Uterus (tissue), 4 donors: Measurements from ENCODE around the gene LRRC2. TPM values are rescaled to one million over a fixed set of nuclear protein-coding genes. Genes with fewer than 3 reads are reported as not detected.

Experiments used
- DNase-seq, 2 donors: peaks; one replicate each; pipeline ENCODE4 v3.0.0-alpha.2; 2019 to 2020
- H3K27ac ChIP-seq, 2 donors: fragments of 200-600 bp; sonication (generic); 1 replicate in 1 of 2; 2 replicates in 1 of 2; pipeline ENCODE4 v1.5.1; 2016 to 2018
- H3K27me3 ChIP-seq, 2 donors: fragments of 200-600 bp; sonication (generic); one replicate each; pipeline ENCODE4 v1.5.1; 2018 to 2019; ENCODE audit warnings: control low read depth in 1 of 2
- H3K36me3 ChIP-seq, 2 donors: fragments of 200-600 bp; sonication (generic); one replicate each; pipeline ENCODE4 v1.5.1; 2019; ENCODE audit warnings: control low read depth in 1 of 2
- H3K4me1 ChIP-seq, 2 donors: fragments of 200-600 bp; sonication (generic); one replicate each; pipeline ENCODE4 v1.5.1; 2018 to 2019; ENCODE audit warnings: control low read depth in 1 of 2
- H3K4me3 ChIP-seq, 2 donors: fragments of 200-600 bp; sonication (generic); 1 replicate in 1 of 2; 2 replicates in 1 of 2; pipeline ENCODE4 v1.5.1; 2018 to 2019; ENCODE audit warnings: mild to moderate bottlenecking in 1 of 2
- H3K9me3 ChIP-seq, 2 donors: fragments of 200-600 bp; sonication (generic); one replicate each; pipeline ENCODE4 v1.5.1; 2019; ENCODE audit warnings: control low read depth in 1 of 2
- POLR2A ChIP-seq, 2 donors: fragments of 450-650 bp; IDR thresholded peaks; one replicate each; pipeline ENCODE4 v1.6.1; 2016; ENCODE audit warnings: antibody characterized with exemption in 2 of 2, mild to moderate bottlenecking in 1 of 2, moderate library complexity in 1 of 2
- intact Hi-C: fragments of 100-400 bp; cut with DNase I; formaldehyde crosslinking; loops from one replicate; pipeline ENCODE4 v1.15.1; 2023; ENCODE audit warnings: low total_unique reads
- total RNA-seq, 4 donors: library from RNA; depleted of rRNA in 3 of 4; stranded (reverse); fragments of >200 nt in 3 of 4; gene quantifications; one replicate each; pipeline versions ENCODE4 v1.1.0 to v1.2.4, GENCODE V29; 2014 to 2023
- TF ChIP-seq, protein P1 (sequence below), 4 experiments: fragments of 200-600 bp in 2 of 4; fragments of 450-650 bp in 2 of 4; sonication (generic) in 2 of 4; IDR thresholded peaks; one replicate each; pipeline ENCODE4 v1.5.1; 2016 to 2019; ENCODE audit warnings: antibody characterized with exemption in 4 of 4, mild to moderate bottlenecking in 2 of 4, moderate library complexity in 1 of 4
- donor health status: DM: yes; HTN: yes; CAD: no.

Gene LRRC2
- total RNA-seq, 4 donors from 2014 or later = 1.0 to 10.7 (median 5.9) TPM

GRCh38 chr3:46544771-46545503 is 21.2 kb downstream of the LRRC2 start:
- no peaks in the 10 kb centered on the region for H3K4me1 ChIP-seq
- no peaks in the 10 kb centered on the region for H3K27me3 ChIP-seq
- no peaks in the 10 kb centered on the region for H3K9me3 ChIP-seq
- intact Hi-C loops = no loop called here
- no peaks in the 10 kb centered on the region for H3K36me3 ChIP-seq
- DNase-seq = no peak
- H3K27ac ChIP-seq = no peak overlapping the region
- H3K4me3 ChIP-seq = no peak overlapping the region
- TF ChIP-seq, protein P1, sequence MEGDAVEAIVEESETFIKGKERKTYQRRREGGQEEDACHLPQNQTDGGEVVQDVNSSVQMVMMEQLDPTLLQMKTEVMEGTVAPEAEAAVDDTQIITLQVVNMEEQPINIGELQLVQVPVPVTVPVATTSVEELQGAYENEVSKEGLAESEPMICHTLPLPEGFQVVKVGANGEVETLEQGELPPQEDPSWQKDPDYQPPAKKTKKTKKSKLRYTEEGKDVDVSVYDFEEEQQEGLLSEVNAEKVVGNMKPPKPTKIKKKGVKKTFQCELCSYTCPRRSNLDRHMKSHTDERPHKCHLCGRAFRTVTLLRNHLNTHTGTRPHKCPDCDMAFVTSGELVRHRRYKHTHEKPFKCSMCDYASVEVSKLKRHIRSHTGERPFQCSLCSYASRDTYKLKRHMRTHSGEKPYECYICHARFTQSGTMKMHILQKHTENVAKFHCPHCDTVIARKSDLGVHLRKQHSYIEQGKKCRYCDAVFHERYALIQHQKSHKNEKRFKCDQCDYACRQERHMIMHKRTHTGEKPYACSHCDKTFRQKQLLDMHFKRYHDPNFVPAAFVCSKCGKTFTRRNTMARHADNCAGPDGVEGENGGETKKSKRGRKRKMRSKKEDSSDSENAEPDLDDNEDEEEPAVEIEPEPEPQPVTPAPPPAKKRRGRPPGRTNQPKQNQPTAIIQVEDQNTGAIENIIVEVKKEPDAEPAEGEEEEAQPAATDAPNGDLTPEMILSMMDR (IDR thresholded peaks at IDR 0.05) = no peak
- no peak for TF ChIP-seq POLR2A (IDR thresholded peaks at IDR 0.05)

GRCh38 chr3:46542801-46543201 is 23.3 kb downstream of the LRRC2 start:
- DNase-seq = no peak
- intact Hi-C loops = no loop called here
- Histone ChIP-seq H3K9me3 (no peaks in the 10 kb centered on the region), H3K4me1 (no peaks in the 10 kb centered on the region), H3K4me3 (no peak overlapping the region), H3K27ac (no peak overlapping the region), H3K27me3 (no peaks in the 10 kb centered on the region), H3K36me3 (no peaks in the 10 kb centered on the region)
- TF ChIP-seq, protein P1 (IDR thresholded peaks at IDR 0.05) = no peak
- TF ChIP-seq POLR2A (IDR thresholded peaks at IDR 0.05) = no peak

DNA sequence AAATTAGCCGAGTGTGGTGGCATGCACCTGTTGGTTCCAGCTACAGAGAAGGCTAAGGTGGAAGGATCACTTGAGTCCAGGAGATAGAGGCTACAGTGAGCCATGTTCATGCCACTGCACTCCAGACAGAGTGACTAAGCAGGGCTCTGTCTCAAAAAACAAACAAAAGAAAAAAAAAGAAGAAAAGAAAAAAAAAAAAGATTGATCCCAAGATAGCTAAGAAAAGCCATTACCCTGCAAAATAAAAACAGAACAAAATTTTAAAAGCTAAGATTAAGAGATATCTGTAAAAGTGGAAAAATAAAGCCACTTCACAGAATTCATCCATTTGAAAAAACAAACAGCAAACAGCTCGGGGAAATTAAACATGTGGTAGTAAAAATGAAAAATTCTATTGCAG is 23.8 kb downstream of the LRRC2 start:
- Histone ChIP-seq H3K36me3 (no peaks in the 10 kb centered on the region), H3K4me3 (no peak overlapping the region), H3K27ac (no peak overlapping the region), H3K4me1 (no peaks in the 10 kb centered on the region), H3K9me3 (no peaks in the 10 kb centered on the region), H3K27me3 (no peaks in the 10 kb centered on the region)
- DNase-seq = no peak
- intact Hi-C loops = no loop called here
- TF ChIP-seq, protein P1 (IDR thresholded peaks at IDR 0.05) = no peak
- TF ChIP-seq POLR2A (IDR thresholded peaks at IDR 0.05) = no peak

DNA sequence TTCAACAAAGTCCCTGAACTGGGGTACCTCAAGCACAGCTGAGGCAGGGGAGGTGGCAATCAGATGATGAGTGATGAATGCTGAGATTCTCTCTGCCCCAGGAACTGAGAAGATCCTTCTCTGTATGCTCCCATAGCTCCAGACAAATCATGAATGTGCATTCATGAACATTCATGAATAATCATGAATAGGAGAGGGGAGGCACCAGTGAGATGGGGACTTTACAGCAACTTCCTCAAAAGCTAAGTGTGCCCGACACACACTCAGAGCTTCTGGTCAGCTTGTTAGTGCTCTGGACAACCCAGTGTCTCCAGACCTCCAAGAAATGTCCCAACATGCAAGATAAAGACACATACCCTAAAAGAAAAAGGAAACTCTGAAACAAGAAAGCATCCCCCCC is 24.3 kb downstream of the LRRC2 start:
- H3K27ac ChIP-seq = no peak overlapping the region
- no peak for TF ChIP-seq POLR2A (IDR thresholded peaks at IDR 0.05)
- TF ChIP-seq, protein P1 (IDR thresholded peaks at IDR 0.05) = no peak

GRCh38 chr3:46540550-46540949 is 25.6 kb downstream of the LRRC2 start:
- H3K27ac ChIP-seq = no peak overlapping the region
- no peak overlapping the region for H3K4me3 ChIP-seq
- no peaks in the 10 kb centered on the region for H3K36me3 ChIP-seq
- H3K9me3 ChIP-seq = no peaks in the 10 kb centered on the region
- no peaks in the 10 kb centered on the region for H3K4me1 ChIP-seq
- intact Hi-C loops = no loop called here
- no peak for DNase-seq
- H3K27me3 ChIP-seq = no peaks in the 10 kb centered on the region
- TF ChIP-seq POLR2A (IDR thresholded peaks at IDR 0.05) = no peak
- TF ChIP-seq, protein P1 (IDR thresholded peaks at IDR 0.05) = no peak

More for the DNA sequence above, 24.3 kb downstream of the LRRC2 start:
- no peaks in the 10 kb centered on the region for H3K4me1 ChIP-seq
- no peaks in the 10 kb centered on the region for H3K9me3 ChIP-seq
- no peak overlapping the region for H3K4me3 ChIP-seq
- intact Hi-C loops = no loop called here
- DNase-seq = no peak
- no peaks in the 10 kb centered on the region for H3K27me3 ChIP-seq
- H3K36me3 ChIP-seq = no peaks in the 10 kb centered on the region
